ENCODE results near the gene GNG4.
A peak's percentile ranks its signal among the peaks of the same experiment; 100 is the strongest.

Gene GNG4

GRCh38 chr1:235631816-235632215 is 17.8 kb downstream of the GNG4 start:
- Histone ChIP-seq H2AFZ (ENCODE audit: low read length) (no peak overlapping the region), H3K36me3 (replicated peaks; ENCODE audit: insufficient read depth, low read length) (no peaks in the 10 kb centered on the region), H3K27ac (ENCODE audit: low read length) (no peak overlapping the region), H3K79me2 (ENCODE audit: low read length) (no peaks in the 10 kb centered on the region), H3K27me3 (replicated peaks; ENCODE audit: insufficient read depth, low read length) (no peaks in the 10 kb centered on the region), H4K20me1 (ENCODE audit: insufficient read depth, low read length) (no peaks in the 10 kb centered on the region), H3F3A (ENCODE audit: insufficient read depth, low read length) (peaks cover 4% of the 10 kb centered on the region; the same call in 1 of the 2 replicates), H3K9ac (ENCODE audit: low read length) (no peak overlapping the region), H3K9me2 (replicated peaks; ENCODE audit: insufficient read depth, low read length) (no peaks in the 10 kb centered on the region), H3K4me1 (ENCODE audit: low read length) (peaks cover 3% of the 10 kb centered on the region), H3K9me3 (replicated peaks; ENCODE audit: insufficient read depth, low read length) (no peaks in the 10 kb centered on the region), H3K4me2 (ENCODE audit: low read depth, low read length) (peak overlapping the region; percentile 64; the same call in 1 of the 2 replicates), H3K4me3 (ENCODE audit: low read length) (no peak overlapping the region)
- no peak for TF ChIP-seq EZH2phosphoT487 (IDR thresholded peaks at IDR 0.05; ENCODE audit: low read length)
- no peak for TF ChIP-seq EZH2 (optimal IDR thresholded peaks at IDR 0.05; ENCODE audit: low read depth, low read length)
- no peak for TF ChIP-seq CTCF (IDR thresholded peaks at IDR 0.05; ENCODE audit: low read length)
- no peak for DNase-seq

- peaks cover 3% of the 10 kb centered on the region for H3K4me1 ChIP-seq (ENCODE audit: low read length)
- no peaks in the 10 kb centered on the region for H3K79me2 ChIP-seq (ENCODE audit: low read length)
- H3K27me3 ChIP-seq (replicated peaks; ENCODE audit: insufficient read depth, low read length): no peaks in the 10 kb centered on the region
- H3K9me2 ChIP-seq (replicated peaks; ENCODE audit: insufficient read depth, low read length): no peaks in the 10 kb centered on the region
- H3K9ac ChIP-seq (ENCODE audit: low read length): no peak overlapping the region
- DNase-seq: no peak
- TF ChIP-seq EZH2phosphoT487 (IDR thresholded peaks at IDR 0.05; ENCODE audit: low read length) (no peak), EZH2 (optimal IDR thresholded peaks at IDR 0.05; ENCODE audit: low read depth, low read length) (no peak), CTCF (IDR thresholded peaks at IDR 0.05; ENCODE audit: low read length) (no peak)
- no peaks in the 10 kb centered on the region for H3K9me3 ChIP-seq (replicated peaks; ENCODE audit: insufficient read depth, low read length)
- no peak overlapping the region for H2AFZ ChIP-seq (ENCODE audit: low read length)
- no peaks in the 10 kb centered on the region for H3K36me3 ChIP-seq (replicated peaks; ENCODE audit: insufficient read depth, low read length)
- no peak overlapping the region for H3K27ac ChIP-seq (ENCODE audit: low read length)
- H3K4me3 ChIP-seq (ENCODE audit: low read length): no peak overlapping the region
- peaks cover 4% of the 10 kb centered on the region; the same call in 1 of the 2 replicates for H3F3A ChIP-seq (ENCODE audit: insufficient read depth, low read length)
- H3K4me2 ChIP-seq (ENCODE audit: low read depth, low read length): no peak overlapping the region
- no peaks in the 10 kb centered on the region for H4K20me1 ChIP-seq (ENCODE audit: insufficient read depth, low read length)
These were observed 21.1 kb downstream of the GNG4 start for GRCh38 chr1:235628316-235629005.

GRCh38 chr1:235625831-235626230 is 23.8 kb downstream of the GNG4 start:
- H3K9me3 ChIP-seq (replicated peaks; ENCODE audit: insufficient read depth, low read length): no peaks in the 10 kb centered on the region
- DNase-seq: no peak
- H3K4me3 ChIP-seq (ENCODE audit: low read length): no peak overlapping the region
- H3K9ac ChIP-seq (ENCODE audit: low read length): no peak overlapping the region
- no peak overlapping the region for H2AFZ ChIP-seq (ENCODE audit: low read length)
- no peaks in the 10 kb centered on the region for H3K36me3 ChIP-seq (replicated peaks; ENCODE audit: insufficient read depth, low read length)
- no peaks in the 10 kb centered on the region for H4K20me1 ChIP-seq (ENCODE audit: insufficient read depth, low read length)
- H3F3A ChIP-seq (ENCODE audit: insufficient read depth, low read length): no peaks in the 10 kb centered on the region
- no peak overlapping the region for H3K4me2 ChIP-seq (ENCODE audit: low read depth, low read length)
- no peaks in the 10 kb centered on the region for H3K9me2 ChIP-seq (replicated peaks; ENCODE audit: insufficient read depth, low read length)
- no peaks in the 10 kb centered on the region for H3K79me2 ChIP-seq (ENCODE audit: low read length)
- H3K27ac ChIP-seq (ENCODE audit: low read length): no peak overlapping the region
- no peak for TF ChIP-seq EZH2phosphoT487 (IDR thresholded peaks at IDR 0.05; ENCODE audit: low read length)
- TF ChIP-seq CTCF (IDR thresholded peaks at IDR 0.05; ENCODE audit: low read length): no peak
- no peak for TF ChIP-seq EZH2 (optimal IDR thresholded peaks at IDR 0.05; ENCODE audit: low read depth, low read length)
- no peaks in the 10 kb centered on the region for H3K27me3 ChIP-seq (replicated peaks; ENCODE audit: insufficient read depth, low read length)
- H3K4me1 ChIP-seq (ENCODE audit: low read length): no peaks in the 10 kb centered on the region
